Stimulated activated CD8-positive, alpha-beta memory T cell treated with anti-CD3 and anti-CD28 coated beads, Interleukin-15, amount 100 ng/mL, for 24 hours (primary cell): ENCODE results near the gene IRF5.

Experiments
- DNase-seq: peaks from one replicate; pipeline ENCODE4 v3.0.0-alpha.2; 2020; ENCODE audit warnings: low read depth

Gene IRF5

GRCh38 chr7:128921866-128922440 is 15.8 kb upstream of the IRF5 start:
- DNase-seq, result no peak

DNA sequence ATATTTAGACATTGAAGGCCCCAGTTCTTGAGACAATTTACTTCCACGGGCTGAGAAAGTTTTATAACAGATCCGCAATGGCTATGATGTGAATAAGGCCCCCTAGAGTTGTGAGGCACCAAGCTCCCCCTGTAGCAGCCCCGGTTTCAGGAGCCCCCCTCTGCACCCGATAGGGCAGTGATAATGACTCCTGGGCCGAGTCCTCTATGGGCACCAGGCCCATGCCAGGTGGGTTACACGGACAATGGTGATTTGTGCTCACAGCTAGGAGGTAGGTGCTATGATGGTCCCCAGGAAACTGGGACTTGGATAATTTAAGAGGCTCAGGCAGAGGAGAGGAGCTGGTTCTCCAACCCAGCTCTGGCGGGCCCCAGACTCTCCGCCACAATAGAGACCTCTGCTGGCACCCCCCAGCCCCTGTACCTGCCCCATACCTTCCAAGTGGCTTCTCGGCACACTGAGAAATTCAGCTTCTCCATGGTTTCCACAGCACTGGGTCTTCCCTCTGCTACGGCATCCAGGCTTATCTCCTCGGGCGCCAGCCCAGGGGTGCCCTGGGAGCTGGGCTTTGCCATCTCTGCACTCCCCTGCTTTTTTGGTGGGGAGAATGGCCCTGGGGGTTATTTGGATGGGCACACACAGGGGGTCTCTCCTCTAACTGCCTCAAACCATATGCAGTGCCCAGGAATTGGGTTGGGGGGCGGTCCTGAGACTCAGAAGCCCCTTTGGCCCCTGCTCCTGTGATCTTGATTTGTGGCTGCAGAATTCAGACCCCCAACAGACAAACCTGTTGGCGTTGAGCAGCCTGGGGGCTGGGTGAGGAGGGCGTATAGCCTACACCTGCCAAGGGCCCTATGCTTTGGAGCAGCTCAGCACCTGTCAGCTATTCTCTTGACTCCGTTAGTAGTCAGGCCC is 15.0 kb upstream of the IRF5 start:
- no peak for DNase-seq

DNA sequence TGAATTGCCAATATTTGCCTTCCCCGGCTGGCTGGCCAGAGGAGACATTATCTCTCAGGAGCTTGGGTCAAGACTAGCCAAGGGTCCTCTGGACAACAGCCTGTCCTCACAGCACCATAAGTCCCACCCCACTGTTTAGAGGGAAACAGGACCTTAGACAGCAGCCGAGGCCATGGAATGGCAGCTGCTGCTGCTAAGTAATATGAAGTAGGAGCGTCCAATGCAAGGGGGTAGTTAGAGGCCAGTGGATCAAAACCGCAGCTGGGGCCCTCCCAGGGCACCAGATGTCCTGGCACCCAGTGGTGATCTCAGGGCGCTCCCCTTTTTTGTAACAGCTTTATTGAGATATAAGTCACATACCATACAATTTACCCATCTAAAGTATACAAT is 14.3 kb upstream of the IRF5 start:
- DNase-seq, result no peak

DNA sequence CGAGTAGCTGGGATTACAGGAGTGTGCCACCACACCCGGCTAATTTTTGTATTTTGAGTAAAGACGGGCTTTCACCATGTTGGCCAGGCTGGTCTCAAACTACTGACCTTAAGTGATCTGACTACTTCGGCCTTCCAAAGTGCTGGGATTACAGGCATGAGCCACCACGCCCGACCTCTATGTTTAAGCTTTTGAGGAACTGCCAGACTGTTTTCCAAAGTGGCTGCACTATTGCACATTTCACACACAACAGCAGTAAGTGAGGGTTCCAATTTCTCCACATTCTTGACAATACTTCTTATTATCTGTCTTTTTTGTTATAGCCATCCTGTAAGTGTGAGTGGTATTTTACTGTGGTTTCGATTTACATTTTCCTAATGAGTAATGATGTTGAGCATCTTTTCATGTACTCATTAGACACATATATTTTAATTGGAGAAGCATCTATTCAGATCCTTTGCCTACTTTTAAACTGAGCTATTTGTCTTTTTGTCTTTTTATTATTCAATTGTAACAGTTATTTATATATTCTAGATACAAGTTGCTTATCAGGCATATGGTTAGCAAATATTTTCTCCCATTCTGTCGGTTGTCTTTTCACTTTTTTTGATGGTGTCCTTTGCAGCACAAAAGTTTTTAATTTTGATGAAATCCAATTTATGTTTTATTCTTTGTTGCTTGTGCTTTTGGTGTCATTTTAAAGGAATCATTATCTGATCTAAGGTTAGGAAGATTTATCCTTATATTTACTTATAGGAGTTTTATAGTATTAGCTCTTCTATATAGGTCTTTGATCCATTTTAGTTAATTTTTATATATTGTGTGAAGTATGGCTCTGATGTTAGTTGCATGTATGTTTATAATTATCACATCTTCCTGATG is 12.8 kb upstream of the IRF5 start:
- no peak for DNase-seq

GRCh38 chr7:128928159-128928813 is 9.4 kb upstream of the IRF5 start:
- DNase-seq, result no peak

DNA sequence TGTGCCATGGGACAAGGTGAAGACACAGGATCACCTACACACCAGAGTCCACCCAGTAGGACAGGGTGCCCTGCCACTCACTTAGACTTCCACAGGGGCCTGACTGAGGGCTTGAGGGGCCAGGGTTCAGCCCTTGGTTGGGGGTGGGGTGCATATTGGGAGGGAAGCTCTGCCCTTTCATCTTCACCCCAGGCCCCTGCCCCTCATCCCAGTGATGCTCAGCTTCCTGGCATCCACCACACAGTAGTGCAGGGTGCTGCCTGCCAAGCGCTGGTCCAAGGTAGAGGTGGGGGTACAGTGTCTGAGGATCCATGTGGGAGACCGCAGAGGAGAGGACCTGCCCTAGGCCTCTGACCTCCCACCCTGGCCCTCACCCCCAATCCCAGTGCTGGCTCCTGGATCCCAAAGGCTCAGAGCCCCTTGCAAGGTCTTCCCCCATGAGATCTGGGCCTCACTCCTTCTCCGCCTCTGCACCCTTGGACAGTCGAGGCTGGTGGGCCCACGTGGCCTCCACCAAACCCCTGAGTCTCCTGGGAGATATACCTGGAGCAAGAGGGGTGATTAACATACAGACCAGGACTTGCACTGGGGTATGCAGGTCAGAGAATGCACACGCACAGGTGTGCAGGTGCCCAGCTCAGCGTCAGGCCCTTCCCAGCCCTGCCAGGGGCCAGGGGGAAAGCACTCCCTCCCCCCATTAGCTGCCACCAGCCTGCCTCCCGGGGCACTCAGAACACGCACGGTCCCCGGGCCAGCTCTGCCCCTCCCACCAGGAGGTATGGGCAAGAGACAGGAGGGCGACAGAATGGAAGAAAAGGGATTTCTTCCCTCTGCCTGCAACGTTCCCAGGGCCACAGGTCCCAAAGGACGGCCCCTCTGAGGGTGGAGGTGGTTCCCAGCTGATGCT is 8.6 kb upstream of the IRF5 start:
- no peak for DNase-seq

DNA sequence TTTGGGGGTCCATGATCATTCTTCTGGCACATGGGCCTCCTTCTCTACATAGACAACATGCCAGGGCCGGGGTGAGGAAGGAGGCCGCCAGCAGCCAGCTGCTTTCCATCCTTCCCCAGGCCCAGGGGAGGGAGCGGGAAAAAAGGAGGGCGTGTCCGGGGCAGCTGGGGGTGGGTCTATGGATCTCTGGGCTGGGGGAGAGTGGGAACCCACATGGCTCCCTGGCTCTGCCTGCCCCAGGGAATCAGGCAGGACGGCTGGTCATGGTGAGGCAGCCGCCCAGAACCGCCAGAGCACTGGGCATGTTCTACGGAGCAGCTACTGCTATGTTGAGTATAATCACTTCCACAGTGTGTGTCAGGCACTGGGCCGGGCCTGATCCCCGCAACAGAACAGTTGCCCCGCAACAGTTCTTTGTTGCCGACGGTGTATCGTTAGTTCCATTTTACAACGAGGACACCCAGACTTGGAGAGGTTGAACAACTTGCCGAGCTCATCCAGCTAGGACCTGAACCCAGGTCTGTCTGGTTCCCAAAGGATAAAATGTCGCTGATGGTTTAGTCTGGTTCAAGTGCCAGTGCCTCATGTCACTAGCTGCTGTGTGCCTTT is 6.4 kb upstream of the IRF5 start:
- DNase-seq, result no peak

GRCh38 chr7:128931965-128932861 is 5.5 kb upstream of the IRF5 start:
- DNase-seq, result no peak

- DNase-seq, result no peak
Measured at GRCh38 chr7:128932862-128933179, 4.9 kb upstream of the IRF5 start.

GRCh38 chr7:128933180-128933891 is 4.4 kb upstream of the IRF5 start:
- no peak for DNase-seq

DNA sequence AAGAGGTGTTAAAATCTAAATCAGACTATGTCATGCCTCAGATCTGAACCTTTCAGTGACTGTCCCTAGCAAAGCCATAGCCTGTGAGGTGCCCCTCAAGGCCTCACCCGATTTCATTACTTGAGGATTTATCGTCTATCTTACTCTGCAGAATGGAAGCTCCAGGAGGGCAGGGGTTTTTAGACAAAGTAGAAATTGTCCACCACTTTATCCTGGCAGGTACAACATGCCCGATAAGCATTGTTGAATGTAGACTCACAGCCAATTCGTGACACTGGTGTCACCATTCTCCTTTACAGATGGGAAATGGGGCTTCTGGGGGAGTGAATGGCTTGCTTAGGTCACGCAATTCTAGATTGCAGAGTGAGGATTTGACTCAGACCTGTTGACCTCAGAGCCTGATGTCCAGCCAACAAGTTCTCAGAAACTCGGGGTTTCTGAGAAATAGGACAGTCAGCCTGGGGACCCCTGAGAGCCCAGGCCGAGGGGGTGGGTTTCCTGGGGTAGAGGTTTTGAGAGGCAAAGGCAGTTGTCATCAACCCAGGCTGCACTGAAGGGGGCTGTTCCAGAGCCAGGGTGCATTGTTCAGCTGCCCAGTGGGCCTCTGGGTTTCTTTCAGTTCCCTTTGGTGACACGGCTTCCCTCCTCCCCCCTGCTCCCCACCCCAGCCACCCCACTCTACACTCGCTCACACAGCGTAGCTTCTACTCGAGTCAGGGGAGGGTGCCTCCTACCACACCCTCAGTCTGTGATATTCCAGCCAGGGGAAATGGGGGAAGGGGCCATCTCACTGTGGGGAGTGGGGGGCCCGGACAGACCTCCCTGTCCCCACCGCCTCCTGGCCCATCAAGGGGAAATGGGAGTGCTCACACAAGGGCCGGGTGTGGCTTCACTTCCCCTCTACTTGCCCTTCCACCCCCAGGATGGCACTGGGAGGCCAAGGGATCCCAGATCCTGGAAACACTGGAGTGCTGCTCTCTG is 3.1 kb upstream of the IRF5 start:
- DNase-seq, result no peak

DNA sequence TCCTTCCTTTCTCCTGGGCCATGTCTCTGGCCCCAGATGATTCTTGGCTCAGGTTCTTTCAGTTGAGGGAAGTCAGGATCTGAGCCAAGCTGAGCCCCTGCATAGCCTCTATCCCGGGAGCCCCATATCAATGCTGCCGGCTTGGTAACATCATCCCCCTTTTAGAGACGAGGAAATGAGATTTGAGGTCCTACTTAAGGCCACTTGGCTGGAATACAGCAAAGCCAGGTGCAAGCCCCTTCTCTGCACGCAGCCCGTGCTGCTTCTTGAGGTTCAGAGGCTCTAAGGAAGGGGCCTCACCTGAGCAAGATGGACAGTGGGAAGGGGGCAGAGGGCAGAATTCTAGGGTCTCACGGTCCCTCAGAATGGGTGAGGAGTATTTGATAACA is 2.4 kb upstream of the IRF5 start:
- no peak for DNase-seq

DNA sequence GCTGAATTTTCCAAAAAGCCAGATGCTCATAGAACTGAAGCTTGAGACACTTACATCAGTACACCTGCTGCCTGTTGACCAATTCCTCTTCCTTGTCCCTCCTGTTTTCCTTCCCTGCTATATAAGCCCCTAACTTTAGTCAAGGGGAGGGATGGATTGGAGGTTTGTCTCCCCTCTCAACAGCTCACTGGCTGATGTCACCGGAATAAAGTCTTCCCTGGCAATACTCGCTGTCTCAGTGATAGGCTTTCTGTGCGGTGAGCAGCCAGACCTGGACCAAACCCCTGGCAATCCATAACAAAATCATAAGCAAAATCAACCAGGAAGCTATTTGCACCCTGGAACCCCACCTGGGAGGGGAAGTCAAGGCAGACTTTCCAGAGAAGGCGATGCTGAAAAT is 929 bp upstream of the IRF5 start:
- DNase-seq, result no peak

DNA sequence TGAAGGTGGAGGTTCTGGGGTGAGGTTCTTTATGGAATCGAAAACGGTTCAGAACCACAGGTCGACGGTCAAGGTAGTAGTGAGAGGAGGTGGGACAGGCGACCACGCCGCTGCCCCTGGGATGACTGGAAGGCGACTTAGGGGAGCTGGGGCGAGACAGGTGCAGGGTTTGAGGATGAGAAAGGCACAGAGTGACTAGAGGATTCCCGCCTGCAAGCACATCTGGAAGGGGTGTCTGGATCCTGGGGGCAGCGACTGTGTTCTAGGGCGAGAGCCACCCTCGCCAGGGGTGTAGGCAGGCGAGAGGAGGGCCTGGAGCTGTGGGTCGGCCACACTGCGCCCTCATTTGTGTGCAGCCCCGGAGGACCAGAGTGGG is 468 bp upstream of the IRF5 start:
- no peak for DNase-seq

DNA sequence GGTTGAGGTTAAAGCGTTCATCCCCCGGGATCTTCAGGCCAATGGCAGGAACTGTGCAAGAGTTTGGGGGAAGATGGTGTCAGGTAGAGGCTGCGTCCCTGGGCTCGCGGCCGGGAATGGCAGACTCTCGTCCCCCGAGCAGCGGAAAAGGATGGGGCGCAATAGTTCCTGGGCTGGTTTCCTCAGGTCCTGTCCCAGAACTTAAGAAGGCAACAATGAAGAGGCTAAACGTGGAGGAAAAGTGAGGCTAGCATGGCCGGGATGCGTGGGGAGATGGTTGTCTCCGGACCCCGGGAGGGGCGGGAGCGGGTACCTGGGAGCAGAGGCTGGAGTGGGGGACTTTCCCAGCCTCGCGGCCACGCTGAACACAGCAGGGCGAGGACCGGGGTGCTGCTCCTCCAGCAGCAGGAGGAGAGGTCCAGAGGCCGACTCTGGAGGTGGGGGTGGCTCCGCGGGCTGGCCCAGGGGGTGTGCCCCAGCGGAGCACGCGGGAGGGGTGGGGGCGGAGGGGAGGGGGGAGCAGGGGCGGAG is 882 bp downstream of the IRF5 start:
- no peak for DNase-seq

DNA sequence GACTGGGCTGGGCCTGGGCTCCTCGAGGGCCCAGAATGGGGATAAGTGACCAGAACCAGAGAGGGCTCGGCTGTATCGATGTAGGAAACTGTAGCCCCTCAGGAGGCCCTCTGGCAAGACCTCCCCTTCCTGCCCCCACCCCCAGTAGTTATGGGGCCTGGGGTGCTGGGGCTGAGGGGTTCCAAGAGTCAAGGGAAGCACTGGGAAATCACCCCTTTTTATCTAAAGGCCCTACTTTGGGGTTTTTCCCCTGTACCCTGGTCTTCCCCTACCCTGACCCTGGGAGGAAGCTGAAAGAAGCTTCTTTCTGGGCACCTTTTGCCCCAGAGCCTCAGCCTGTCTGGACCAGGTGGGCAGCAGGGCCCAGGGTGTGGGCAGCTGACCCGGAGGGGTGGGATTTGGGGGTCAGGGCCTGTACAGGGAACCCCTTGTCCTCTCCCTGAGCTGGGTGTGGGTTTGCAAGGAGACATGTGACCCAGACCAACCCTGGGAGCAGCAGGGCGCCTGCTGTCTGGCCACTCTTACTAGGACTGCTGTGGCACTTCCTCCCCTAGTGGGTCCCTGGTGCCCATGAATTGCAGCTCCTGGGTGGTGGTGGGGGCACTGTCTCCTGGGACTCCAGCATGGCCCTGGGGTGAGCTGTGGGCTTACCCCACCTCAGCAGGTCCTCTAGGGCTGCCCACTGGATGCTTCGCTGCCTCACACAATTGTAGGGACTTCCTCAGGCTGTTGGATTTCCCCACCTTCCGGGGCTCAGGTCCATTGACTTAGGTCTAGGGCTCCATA is 1.5 kb downstream of the IRF5 start:
- DNase-seq, result no peak

DNA sequence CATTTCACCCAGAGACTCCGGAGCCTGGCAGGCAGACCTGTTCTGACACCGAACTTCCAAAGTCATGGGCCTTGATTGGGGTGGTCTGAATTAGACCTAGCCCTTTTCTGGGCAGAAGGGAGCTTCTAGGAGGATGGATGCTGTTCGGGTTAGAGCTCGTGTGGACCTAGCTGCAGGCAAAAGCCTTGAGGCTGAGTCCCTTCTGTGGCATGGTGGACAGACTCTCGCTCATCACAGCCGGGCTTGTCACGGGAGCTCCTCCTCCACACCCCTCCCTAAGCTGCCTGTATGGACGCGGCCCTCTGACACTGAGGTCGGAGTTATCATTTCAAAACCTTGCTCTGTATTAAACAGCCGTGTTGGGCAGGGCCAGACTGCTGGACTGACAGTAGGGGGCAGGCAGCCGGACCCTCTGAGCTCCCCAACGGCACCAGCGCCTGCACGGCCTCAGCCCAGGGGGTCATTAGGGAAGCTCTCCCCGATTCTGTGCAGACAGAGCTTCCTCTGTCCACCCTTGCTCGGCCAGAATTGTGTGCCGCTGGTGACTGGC is 2.2 kb downstream of the IRF5 start:
- no peak for DNase-seq
